Measurements from ENCODE around the gene HSF2BP. TPM values are rescaled to one million over a fixed set of nuclear protein-coding genes. Genes with fewer than 3 reads are reported as not detected.

The HSF2BP gene
- total and polyA plus RNA-seq, 2 of the 8 experiments (the other 6 are each of a cell fraction or from before 2014, with no cell fraction given) = 0.51 to 0.93 TPM

- TF ChIP-seq CTCF (IDR thresholded peaks at IDR 0.05; ENCODE audit: control extremely low read depth in 1 of 3, insufficient read depth in 1 of 3, low read depth in 1 of 3, low read length in 3 of 3) = no peak
- no peak for TF ChIP-seq BRCA1 (IDR thresholded peaks at IDR 0.05; ENCODE audit: low read depth, low read length)
- no peak for TF ChIP-seq CBX5 (IDR thresholded peaks at IDR 0.05; ENCODE audit: low read depth, low read length)
- TF ChIP-seq KDM4A (IDR thresholded peaks at IDR 0.05; ENCODE audit: low read depth, low read length, severe bottlenecking) = no peak
- no peak for TF ChIP-seq RAD21 (IDR thresholded peaks at IDR 0.05 in 1 of 2, conservative IDR thresholded peaks at IDR 0.05 in 1 of 2; ENCODE audit: low read depth in 2 of 2, low read length in 2 of 2)
- no peak for TF ChIP-seq NANOG (IDR thresholded peaks at IDR 0.05; ENCODE audit: insufficient read depth, low read depth, low read length, poor library complexity, severe bottlenecking)
- TF ChIP-seq JUN (IDR thresholded peaks at IDR 0.05; ENCODE audit: low read depth, low read length) = no peak
- TF ChIP-seq PHF8 (conservative IDR thresholded peaks at IDR 0.05; ENCODE audit: low read depth, low read length) = no peak
Observed at GRCh38 chr21:43603641-43604504, 55.4 kb downstream of the HSF2BP start (continued).
